NCI-H146 treated with DMSO at 0.1 percent for 48 hours (cell line): ENCODE data around the gene MACO1.

Experiments
- DNase-seq: peaks from one replicate; lab custom pipeline; 2025; ENCODE audit not compliant: unreplicated experiment; lab: John Stamatoyannopoulos, UW

Gene MACO1

GRCh38 chr1:25520446-25521061, 89.9 kb downstream of the MACO1 start:
- no peak for DNase-seq

GRCh38 chr1:25522031-25522655, 91.4 kb downstream of the MACO1 start:
- DNase-seq = no peak

- no peak for DNase-seq
These were observed 92.8 kb downstream of the MACO1 start for GRCh38 chr1:25523542-25523941.

GRCh38 chr1:25524568-25525360, 94.1 kb downstream of the MACO1 start:
- DNase-seq = no peak

GRCh38 chr1:25525361-25525688, 94.6 kb downstream of the MACO1 start:
- DNase-seq = no peak

- DNase-seq = no peak
These were observed 96.1 kb downstream of the MACO1 start for GRCh38 chr1:25526753-25527152.

GRCh38 chr1:25527226-25527846, 96.6 kb downstream of the MACO1 start:
- no peak for DNase-seq

- DNase-seq = no peak
These were observed 97.4 kb downstream of the MACO1 start for GRCh38 chr1:25527946-25528595.

GRCh38 chr1:25528881-25529517, 98.3 kb downstream of the MACO1 start:
- DNase-seq = no peak

GRCh38 chr1:25529518-25530185, 99.0 kb downstream of the MACO1 start:
- DNase-seq = no peak

- DNase-seq = no peak
These were observed 99.7 kb downstream of the MACO1 start for GRCh38 chr1:25530186-25531081.

- DNase-seq = no peak
These were observed 100.4 kb downstream of the MACO1 start for GRCh38 chr1:25531082-25531461.

- DNase-seq = no peak
These were observed 102.3 kb downstream of the MACO1 start for GRCh38 chr1:25532970-25533369.

- DNase-seq = no peak
These were observed 103.2 kb downstream of the MACO1 start for GRCh38 chr1:25533775-25534409.

- DNase-seq = no peak
These were observed 103.7 kb downstream of the MACO1 start for GRCh38 chr1:25534410-25534788.

GRCh38 chr1:25536124-25536523, 105.4 kb downstream of the MACO1 start:
- DNase-seq = no peak

GRCh38 chr1:25537153-25537831, 106.6 kb downstream of the MACO1 start:
- DNase-seq = no peak

- DNase-seq = no peak
These were observed 107.6 kb downstream of the MACO1 start for GRCh38 chr1:25538191-25538767.
